GM23338 (cell line): Measurements from ENCODE around the gene TMEM143. TPM values are rescaled to one million over a fixed set of nuclear protein-coding genes. Genes with fewer than 3 reads are reported as not detected.

ENCODE experiments used
- REST ChIP-seq: IDR thresholded peaks from one replicate; pipeline ENCODE4 v1.6.1; 2018; ENCODE audit warnings: antibody characterized with exemption; ENCODE audit not compliant: unreplicated experiment
- polyA plus RNA-seq: library from polyadenylated mRNA; unstranded; fragments of >200 nt; fragmentation: Nextera tagmentation; extraction: Ambion mirVana; gene quantifications from 2 replicates; pipeline ENCODE4 v1.2.1, GENCODE V29; 2016
- total RNA-seq: library from RNA; depleted of rRNA; stranded (reverse); fragments of >200 nt; shearing (Covaris generic); gene quantifications from 2 replicates; pipeline ENCODE4 v1.2.3, GENCODE V29; 2014; rRNA removed

TMEM143 gene
- total and polyA plus RNA-seq, 2 experiments from 2014 or later = 12.8 to 15.0 TPM

GRCh38 chr19:48283908-48284307 is 79.8 kb downstream of the TMEM143 start (continued):
- no peak for TF ChIP-seq REST

Other genes starting within 250 kb of the TMEM143 start
- gene LIG1, start 193.6 kb downstream of the TMEM143 start, total RNA-seq = 75.0 and 79.3 TPM in 2 replicates
- 96.9 and 122 TPM in 2 replicates for gene LIG1, start 193.6 kb downstream of the TMEM143 start, polyA plus RNA-seq
- 9.1 and 10.6 TPM in 2 replicates for gene ZSWIM9, start 193.3 kb downstream of the TMEM143 start, total RNA-seq
- gene ZSWIM9, start 193.3 kb downstream of the TMEM143 start, polyA plus RNA-seq = 2.9 and 4.2 TPM in 2 replicates
- gene CARD8, start 108.0 kb downstream of the TMEM143 start, total RNA-seq = 17.1 and 30.6 TPM in 2 replicates
- gene CARD8, start 108.0 kb downstream of the TMEM143 start, polyA plus RNA-seq = 16.6 and 21.9 TPM in 2 replicates
- 6.9 and 11.1 TPM in 2 replicates for gene ZNF114, start 93.9 kb downstream of the TMEM143 start, total RNA-seq
- 9.2 and 12.2 TPM in 2 replicates for gene ZNF114, start 93.9 kb downstream of the TMEM143 start, polyA plus RNA-seq
- 6.0 and 7.9 TPM in 2 replicates for gene EMP3, start 38.4 kb downstream of the TMEM143 start, total RNA-seq
- gene EMP3, start 38.4 kb downstream of the TMEM143 start, polyA plus RNA-seq = 25.1 and 27.9 TPM in 2 replicates
- gene SYNGR4, start 427 bp upstream of the TMEM143 start, total RNA-seq = not detected in 2 replicates
- not detected in 2 replicates for gene SYNGR4, start 427 bp upstream of the TMEM143 start, polyA plus RNA-seq
- gene KDELR1, start 27.6 kb upstream of the TMEM143 start, total RNA-seq = 171 and 184 TPM in 2 replicates
- 176 and 177 TPM in 2 replicates for gene KDELR1, start 27.6 kb upstream of the TMEM143 start, polyA plus RNA-seq
- gene GRIN2D, start 29.7 kb upstream of the TMEM143 start, total RNA-seq = 16.5 and 20.0 TPM in 2 replicates
- 4.4 and 6.0 TPM in 2 replicates for gene GRIN2D, start 29.7 kb upstream of the TMEM143 start, polyA plus RNA-seq
- 58.0 and 64.6 TPM in 2 replicates for gene GRWD1, start 82.0 kb upstream of the TMEM143 start, total RNA-seq
- 23.2 and 25.8 TPM in 2 replicates for gene GRWD1, start 82.0 kb upstream of the TMEM143 start, polyA plus RNA-seq
- 0.94 and 1.2 TPM in 2 replicates for gene KCNJ14, start 91.6 kb upstream of the TMEM143 start, total RNA-seq
- gene KCNJ14, start 91.6 kb upstream of the TMEM143 start, polyA plus RNA-seq = 0.73 and 0.81 TPM in 2 replicates
- 42.6 and 60.4 TPM in 2 replicates for gene CYTH2, start 105.4 kb upstream of the TMEM143 start, total RNA-seq
- 38.8 and 41.1 TPM in 2 replicates for gene CYTH2, start 105.4 kb upstream of the TMEM143 start, polyA plus RNA-seq
- gene LMTK3, start 147.9 kb upstream of the TMEM143 start, total RNA-seq = 5.7 and 11.8 TPM in 2 replicates
- gene LMTK3, start 147.9 kb upstream of the TMEM143 start, polyA plus RNA-seq = 1.6 and 2.0 TPM in 2 replicates
- 1.3 TPM in 1 of 2 replicates, not detected in the other for gene SULT2B1, start 188.2 kb upstream of the TMEM143 start, total RNA-seq
- gene SULT2B1, start 188.2 kb upstream of the TMEM143 start, polyA plus RNA-seq = 2.3 and 2.5 TPM in 2 replicates
- not detected in 2 replicates for gene SPACA4, start 242.8 kb upstream of the TMEM143 start, total RNA-seq
- not detected in 2 replicates for gene SPACA4, start 242.8 kb upstream of the TMEM143 start, polyA plus RNA-seq